CD4-positive, alpha-beta T cell treated with Interferon gamma for 1 hour (primary cell): ENCODE results near the gene ZNF101.

Experiments
- DNase-seq: peaks from one replicate; pipeline ENCODE4 v3.0.0-alpha.2; 2020

The ZNF101 gene

GRCh38 chr19:19721896-19722295 is 53.3 kb downstream of the ZNF101 start:
- no peak for DNase-seq

- DNase-seq: peak; percentile 91
Observed at GRCh38 chr19:19732579-19733501, 64.2 kb downstream of the ZNF101 start, which contains the start of gene ZNF14. TSS of gene ZNF14 (minus strand) at chr19:19733112. CDS start at chr19:19732958, 154 bp downstream.
